Measurements from ENCODE around the gene ANKS4B.

- no peak for TF ChIP-seq POLR2AphosphoS5 (IDR thresholded peaks at IDR 0.05; ENCODE audit: low read depth, low read length)
- TF ChIP-seq POLR2A (IDR thresholded peaks at IDR 0.05; ENCODE audit: low read depth, low read length) = no peak
- TF ChIP-seq POU2F2 (IDR thresholded peaks at IDR 0.05; ENCODE audit: low read depth, low read length) = no peak
- TF ChIP-seq SPI1 (IDR thresholded peaks at IDR 0.05; ENCODE audit: low read depth, low read length) = no peak
These were observed 13.9 kb upstream of the ANKS4B start for GRCh38 chr16:21219551-21219950.

All from GM12891 (cell line).